ENCODE results near the gene ANK3. TPM values are rescaled to one million over a fixed set of nuclear protein-coding genes. Genes with fewer than 3 reads are reported as not detected.

The ANK3 gene
- total and polyA plus RNA-seq, 3 donors from 2014 or later: 23.5 to 39.9 (median 38.6) TPM

DNA sequence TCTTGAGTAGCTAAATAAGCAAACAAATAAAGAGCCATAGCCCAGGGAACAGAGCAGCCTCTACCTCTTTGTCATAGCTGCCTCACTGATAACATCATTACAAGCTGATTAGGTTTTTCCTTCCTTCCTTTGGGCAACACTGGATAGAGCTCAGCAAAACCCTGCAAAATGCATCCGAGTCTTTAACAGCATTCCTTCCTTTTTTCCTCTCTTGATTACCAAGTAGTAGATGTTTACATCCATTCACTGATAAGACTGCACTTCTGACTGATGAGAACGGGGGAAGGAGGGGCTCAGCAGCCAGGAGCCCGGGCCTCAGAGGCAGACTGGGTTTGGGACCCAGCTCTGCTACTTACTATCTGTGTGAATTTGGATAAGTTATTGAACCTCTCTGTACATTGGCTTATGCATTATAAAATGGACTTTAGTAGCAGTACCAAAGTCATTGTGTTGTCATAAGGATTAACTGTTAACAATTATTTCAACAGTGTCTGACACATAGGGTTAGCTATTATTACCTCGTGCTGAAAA is 214.2 kb downstream of the ANK3 start:
- H3K27ac ChIP-seq: no peak overlapping the region
- H3K4me3 ChIP-seq: no peak overlapping the region
- H3K9me3 ChIP-seq: no peaks in the 10 kb centered on the region
- no peaks in the 10 kb centered on the region for H3K4me1 ChIP-seq
- no peaks in the 10 kb centered on the region for H3K27me3 ChIP-seq
- no peak for DNase-seq
- intact Hi-C loops (cut with DNase I; ENCODE audit: low total_unique reads): no loop called here
- no peaks in the 10 kb centered on the region for H3K36me3 ChIP-seq (ENCODE audit: low read depth, missing control alignments)
- WGBS, 2 donors: 66 to 67% methylated on average over 4 of the region's 4 CpGs
- TF ChIP-seq, protein P1, sequence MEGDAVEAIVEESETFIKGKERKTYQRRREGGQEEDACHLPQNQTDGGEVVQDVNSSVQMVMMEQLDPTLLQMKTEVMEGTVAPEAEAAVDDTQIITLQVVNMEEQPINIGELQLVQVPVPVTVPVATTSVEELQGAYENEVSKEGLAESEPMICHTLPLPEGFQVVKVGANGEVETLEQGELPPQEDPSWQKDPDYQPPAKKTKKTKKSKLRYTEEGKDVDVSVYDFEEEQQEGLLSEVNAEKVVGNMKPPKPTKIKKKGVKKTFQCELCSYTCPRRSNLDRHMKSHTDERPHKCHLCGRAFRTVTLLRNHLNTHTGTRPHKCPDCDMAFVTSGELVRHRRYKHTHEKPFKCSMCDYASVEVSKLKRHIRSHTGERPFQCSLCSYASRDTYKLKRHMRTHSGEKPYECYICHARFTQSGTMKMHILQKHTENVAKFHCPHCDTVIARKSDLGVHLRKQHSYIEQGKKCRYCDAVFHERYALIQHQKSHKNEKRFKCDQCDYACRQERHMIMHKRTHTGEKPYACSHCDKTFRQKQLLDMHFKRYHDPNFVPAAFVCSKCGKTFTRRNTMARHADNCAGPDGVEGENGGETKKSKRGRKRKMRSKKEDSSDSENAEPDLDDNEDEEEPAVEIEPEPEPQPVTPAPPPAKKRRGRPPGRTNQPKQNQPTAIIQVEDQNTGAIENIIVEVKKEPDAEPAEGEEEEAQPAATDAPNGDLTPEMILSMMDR (IDR thresholded peaks at IDR 0.05): no peak
- no peak for TF ChIP-seq POLR2A (IDR thresholded peaks at IDR 0.05)

DNA sequence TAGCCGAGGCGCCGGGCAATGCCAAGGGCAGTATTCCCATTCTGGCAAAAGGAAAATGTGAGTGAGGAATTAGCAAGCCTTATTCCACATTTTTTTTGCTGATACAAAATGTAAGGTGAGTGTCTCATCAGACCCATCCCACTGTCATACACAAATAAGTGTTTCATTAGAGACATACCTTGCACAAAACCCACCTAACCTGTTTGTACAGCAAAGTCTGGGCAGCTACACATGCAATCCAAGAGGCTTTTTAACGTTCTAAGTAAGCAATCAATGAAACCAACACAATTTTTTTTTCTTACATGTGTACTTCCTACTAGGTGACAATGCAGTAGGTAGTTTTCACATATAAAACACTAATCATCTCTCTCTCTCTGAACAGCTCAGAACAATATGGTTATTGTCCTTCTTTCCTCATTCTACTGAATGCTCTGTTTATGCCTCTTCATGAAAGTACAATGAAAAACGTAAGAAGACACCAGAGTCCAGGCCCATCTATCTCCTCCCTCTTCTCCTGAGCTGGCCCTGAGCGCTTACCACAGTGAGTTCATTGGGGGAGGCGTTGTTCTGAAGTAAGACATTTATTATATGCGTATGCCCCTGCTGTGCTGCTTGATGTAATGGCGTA is 217.2 kb downstream of the ANK3 start:
- Histone ChIP-seq H3K9me3 (no peaks in the 10 kb centered on the region), H3K36me3 (ENCODE audit: low read depth, missing control alignments) (no peaks in the 10 kb centered on the region), H3K4me1 (no peaks in the 10 kb centered on the region), H3K27ac (no peak overlapping the region), H3K4me3 (no peak overlapping the region), H3K27me3 (no peaks in the 10 kb centered on the region)
- TF ChIP-seq POLR2A (IDR thresholded peaks at IDR 0.05): no peak
- TF ChIP-seq, protein P1 (IDR thresholded peaks at IDR 0.05): no peak
- DNase-seq: no peak
- 84 to 88% methylated on average over 9 of the region's 9 CpGs for WGBS, 2 donors
- intact Hi-C loops (cut with DNase I; ENCODE audit: low total_unique reads): no loop called here

DNA sequence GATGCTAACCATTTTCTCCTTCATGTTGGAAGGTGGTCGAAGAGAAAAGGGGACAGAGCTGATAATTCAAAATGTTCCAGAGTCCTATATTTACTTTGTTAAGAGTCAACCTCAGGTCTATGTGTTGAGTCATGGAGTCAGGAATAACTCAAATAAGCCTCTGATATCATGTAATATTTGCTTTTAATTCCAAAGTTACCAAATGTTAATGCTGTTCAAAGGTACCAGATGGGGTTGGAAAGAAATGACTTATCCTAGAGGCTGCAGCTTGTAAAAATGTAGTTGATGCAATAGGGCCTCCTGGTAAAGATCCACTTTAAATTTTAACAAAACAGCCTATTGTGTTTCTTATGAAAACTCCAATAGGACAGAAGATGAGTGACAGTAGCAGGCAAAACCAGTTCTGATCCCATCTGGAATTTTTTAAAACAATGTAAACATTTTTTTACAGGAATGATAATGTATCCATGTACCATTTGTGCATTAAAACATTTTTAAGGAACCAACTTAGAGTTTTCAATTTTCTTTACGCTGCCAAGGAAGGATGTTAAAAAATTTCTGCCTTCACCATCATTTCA is 218.2 kb downstream of the ANK3 start:
- no peak for DNase-seq
- Histone ChIP-seq H3K9me3 (no peaks in the 10 kb centered on the region), H3K27ac (no peak overlapping the region), H3K4me3 (no peak overlapping the region), H3K4me1 (no peaks in the 10 kb centered on the region), H3K27me3 (no peaks in the 10 kb centered on the region), H3K36me3 (ENCODE audit: low read depth, missing control alignments) (no peaks in the 10 kb centered on the region)
- intact Hi-C loops (cut with DNase I; ENCODE audit: low total_unique reads): no loop called here
- no peak for TF ChIP-seq POLR2A (IDR thresholded peaks at IDR 0.05)
- WGBS, 2 donors: 90 to 97% methylated on average over 2 of the region's 2 CpGs

DNA sequence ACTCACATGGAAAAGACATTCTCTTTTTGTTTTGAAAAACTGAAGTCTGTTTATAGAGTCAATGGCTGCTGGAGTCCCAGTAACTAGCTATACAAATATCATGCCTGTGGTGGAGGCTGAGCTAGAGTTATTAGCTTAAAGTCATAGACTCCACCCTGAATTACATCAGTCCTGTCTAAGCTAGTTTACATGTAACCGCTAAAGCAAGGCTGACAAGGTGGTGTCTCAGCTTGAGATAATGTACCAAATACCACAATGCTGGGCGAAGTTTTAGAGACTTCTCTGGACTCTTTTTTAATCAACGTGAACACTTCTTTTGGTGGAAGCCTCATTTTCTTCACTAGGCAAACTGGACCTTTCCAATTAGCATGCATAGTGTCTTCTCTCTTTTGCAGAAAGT is 219.4 kb downstream of the ANK3 start:
- Histone ChIP-seq H3K4me3 (no peak overlapping the region), H3K9me3 (no peaks in the 10 kb centered on the region), H3K27ac (no peak overlapping the region), H3K4me1 (no peaks in the 10 kb centered on the region), H3K36me3 (ENCODE audit: low read depth, missing control alignments) (no peaks in the 10 kb centered on the region), H3K27me3 (no peaks in the 10 kb centered on the region)
- intact Hi-C loops (cut with DNase I; ENCODE audit: low total_unique reads): no loop called here
- TF ChIP-seq POLR2A (IDR thresholded peaks at IDR 0.05): no peak
- TF ChIP-seq, protein P1 (IDR thresholded peaks at IDR 0.05): no peak
- 84 to 90% methylated on average over 3 of the region's 3 CpGs for WGBS, 2 donors
- no peak for DNase-seq

DNA sequence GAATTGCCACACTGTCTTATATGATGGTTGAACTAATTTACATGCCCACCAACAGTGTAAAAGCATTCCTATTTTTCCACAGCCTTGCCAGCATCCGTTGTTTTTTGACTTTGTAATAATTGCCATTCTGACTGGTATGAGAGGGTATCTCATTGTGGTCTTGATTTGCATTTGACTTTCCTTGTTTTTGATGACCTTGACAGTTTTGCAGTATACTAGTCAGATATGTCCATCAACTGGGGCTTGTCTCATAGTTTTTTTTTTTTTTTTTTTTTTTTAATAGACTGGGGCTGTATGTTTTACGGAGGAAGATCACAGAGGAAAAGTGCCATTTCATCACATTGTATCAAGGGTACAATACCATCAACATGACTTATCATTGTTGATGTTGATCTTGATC is 220.6 kb downstream of the ANK3 start:
- H3K4me3 ChIP-seq: no peak overlapping the region
- intact Hi-C loops (cut with DNase I; ENCODE audit: low total_unique reads): no loop called here
- no peak for TF ChIP-seq POLR2A (IDR thresholded peaks at IDR 0.05)
- TF ChIP-seq, protein P1 (IDR thresholded peaks at IDR 0.05): no peak
- 89 to 97% methylated on average over 2 of the region's 2 CpGs for WGBS, 2 donors
- H3K36me3 ChIP-seq (ENCODE audit: low read depth, missing control alignments): no peaks in the 10 kb centered on the region
- H3K27ac ChIP-seq: no peak overlapping the region
- no peak for DNase-seq
- no peaks in the 10 kb centered on the region for H3K27me3 ChIP-seq
- no peaks in the 10 kb centered on the region for H3K9me3 ChIP-seq
- H3K4me1 ChIP-seq: no peaks in the 10 kb centered on the region

Data from testis (tissue), 3 donors.